ENCODE results near the gene SLIT3.

DNA sequence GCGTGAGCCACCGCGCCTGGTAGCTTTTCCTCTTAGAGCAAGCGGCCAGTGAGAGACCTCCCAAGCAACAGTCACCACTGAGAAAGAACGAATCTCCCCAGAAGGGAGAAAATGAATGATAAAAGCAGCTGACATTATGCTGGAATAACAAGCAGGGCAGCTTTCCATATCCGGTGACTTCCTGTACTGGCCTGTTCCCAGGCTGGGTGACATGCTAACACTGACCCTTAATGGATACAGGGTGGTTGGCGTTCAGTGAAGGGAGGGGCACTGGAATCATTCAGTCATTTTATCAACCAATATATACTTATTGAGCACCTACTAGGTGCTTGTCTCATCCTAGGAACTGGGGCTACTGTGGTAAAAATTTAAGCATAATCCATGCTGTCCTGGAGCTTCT, 364.4 kb downstream of the SLIT3 start:
- TF ChIP-seq, protein P1, sequence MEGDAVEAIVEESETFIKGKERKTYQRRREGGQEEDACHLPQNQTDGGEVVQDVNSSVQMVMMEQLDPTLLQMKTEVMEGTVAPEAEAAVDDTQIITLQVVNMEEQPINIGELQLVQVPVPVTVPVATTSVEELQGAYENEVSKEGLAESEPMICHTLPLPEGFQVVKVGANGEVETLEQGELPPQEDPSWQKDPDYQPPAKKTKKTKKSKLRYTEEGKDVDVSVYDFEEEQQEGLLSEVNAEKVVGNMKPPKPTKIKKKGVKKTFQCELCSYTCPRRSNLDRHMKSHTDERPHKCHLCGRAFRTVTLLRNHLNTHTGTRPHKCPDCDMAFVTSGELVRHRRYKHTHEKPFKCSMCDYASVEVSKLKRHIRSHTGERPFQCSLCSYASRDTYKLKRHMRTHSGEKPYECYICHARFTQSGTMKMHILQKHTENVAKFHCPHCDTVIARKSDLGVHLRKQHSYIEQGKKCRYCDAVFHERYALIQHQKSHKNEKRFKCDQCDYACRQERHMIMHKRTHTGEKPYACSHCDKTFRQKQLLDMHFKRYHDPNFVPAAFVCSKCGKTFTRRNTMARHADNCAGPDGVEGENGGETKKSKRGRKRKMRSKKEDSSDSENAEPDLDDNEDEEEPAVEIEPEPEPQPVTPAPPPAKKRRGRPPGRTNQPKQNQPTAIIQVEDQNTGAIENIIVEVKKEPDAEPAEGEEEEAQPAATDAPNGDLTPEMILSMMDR (IDR thresholded peaks at IDR 0.05): no peak
- TF ChIP-seq POLR2A (IDR thresholded peaks at IDR 0.05): no peak

Data from Peyer's patch (tissue), 4 donors.